ENCODE measurements around the gene ZNF280D.
"Not testable (repeated sequence)": the region's sequence is repeated elsewhere in the genome, so short reads cannot be mapped to it uniquely, and the experiment has no call there.

ZNF280D gene

GRCh38 chr15:56733136-56734012 lies at the start of gene ZNF280D:
ZNF280D (minus strand) TSS chr15:56733509; CDS start chr15:56707109, 26,400 bp downstream.
- Histone ChIP-seq H3K27me3 (no peaks in the 10 kb centered on the region), H3K36me3 (no peaks in the 10 kb centered on the region), H3K4me1 (ENCODE audit: control insufficient read depth in 1 of 2, insufficient read depth in 1 of 2, low read depth in 1 of 2, low read length in 1 of 2) (peaks cover 48 to 52% of the 10 kb centered on the region in 2 experiments), H3K4me3 (ENCODE audit: low read depth in 1 of 2, low read length in 1 of 2) (peak within 1 kb of the TSS; percentile 78 to 85), H3K27ac (peak within 1 kb of the TSS; percentile 95), H3K9me3 (no peaks in the 10 kb centered on the region)
- TF ChIP-seq CTCF (IDR thresholded peaks at IDR 0.05) = no peak

GRCh38 chr15:56782306-56782705 lies 49.0 kb upstream of the ZNF280D start:
- no peaks in the 10 kb centered on the region for H3K4me1 ChIP-seq (ENCODE audit: control insufficient read depth in 1 of 2, insufficient read depth in 1 of 2, low read depth in 1 of 2, low read length in 1 of 2)
- no peaks in the 10 kb centered on the region for H3K27me3 ChIP-seq
- no peaks in the 10 kb centered on the region for H3K36me3 ChIP-seq
- no peaks in the 10 kb centered on the region for H3K9me3 ChIP-seq
- no peak overlapping the region for H3K27ac ChIP-seq
- no peak for TF ChIP-seq CTCF (IDR thresholded peaks at IDR 0.05)
- H3K4me3 ChIP-seq (ENCODE audit: low read depth in 1 of 2, low read length in 1 of 2) = no peak overlapping the region

GRCh38 chr15:56781666-56782065 lies 48.4 kb upstream of the ZNF280D start:
- no peaks in the 10 kb centered on the region for H3K36me3 ChIP-seq
- no peak overlapping the region for H3K27ac ChIP-seq
- no peaks in the 10 kb centered on the region for H3K9me3 ChIP-seq
- H3K4me1 ChIP-seq (ENCODE audit: control insufficient read depth in 1 of 2, insufficient read depth in 1 of 2, low read depth in 1 of 2, low read length in 1 of 2) = no peaks in the 10 kb centered on the region
- no peak for TF ChIP-seq CTCF (IDR thresholded peaks at IDR 0.05)
- no peak overlapping the region for H3K4me3 ChIP-seq (ENCODE audit: low read depth in 1 of 2, low read length in 1 of 2)
- H3K27me3 ChIP-seq = no peaks in the 10 kb centered on the region

- H3K4me1 ChIP-seq (ENCODE audit: control insufficient read depth in 1 of 2, insufficient read depth in 1 of 2, low read depth in 1 of 2, low read length in 1 of 2) = not testable (repeated sequence)
Observed at GRCh38 chr15:56780102-56780725, 46.9 kb upstream of the ZNF280D start.

GRCh38 chr15:56779449-56779848 lies 46.1 kb upstream of the ZNF280D start:
- not testable (repeated sequence) for H3K4me3 ChIP-seq (ENCODE audit: low read depth in 1 of 2, low read length in 1 of 2); H3K9me3 ChIP-seq; H3K27ac ChIP-seq; H3K27me3 ChIP-seq; H3K36me3 ChIP-seq
- H3K4me1 ChIP-seq (ENCODE audit: control insufficient read depth in 1 of 2, insufficient read depth in 1 of 2, low read depth in 1 of 2, low read length in 1 of 2) = peaks cover 6 to 13% of the 10 kb centered on the region in 2 experiments

More at GRCh38 chr15:56780102-56780725, 46.9 kb upstream of the ZNF280D start:
- not testable (repeated sequence) for H3K27ac ChIP-seq; H3K9me3 ChIP-seq; H3K4me3 ChIP-seq (ENCODE audit: low read depth in 1 of 2, low read length in 1 of 2); H3K36me3 ChIP-seq; H3K27me3 ChIP-seq

GRCh38 chr15:56778761-56779160 lies 45.5 kb upstream of the ZNF280D start:
- Histone ChIP-seq H3K27me3 (no peaks in the 10 kb centered on the region), H3K36me3 (no peaks in the 10 kb centered on the region), H3K4me1 (ENCODE audit: control insufficient read depth in 1 of 2, insufficient read depth in 1 of 2, low read depth in 1 of 2, low read length in 1 of 2) (peaks cover 12 to 20% of the 10 kb centered on the region in 2 experiments), H3K27ac (no peak overlapping the region), H3K9me3 (no peaks in the 10 kb centered on the region), H3K4me3 (ENCODE audit: low read depth in 1 of 2, low read length in 1 of 2) (no peak overlapping the region)
- TF ChIP-seq CTCF (IDR thresholded peaks at IDR 0.05) = no peak
